T47D (cell line): ENCODE data around the gene CMIP.
"Not testable (repeated sequence)": the region's sequence is repeated elsewhere in the genome, so short reads cannot be mapped to it uniquely, and the experiment has no call there.

Experiments
- DNase-seq, 2 experiments: peaks; one replicate each; pipeline versions ENCODE4 v3.0.0 to v3.0.0-alpha.2; 2011 to 2012; ENCODE audit warnings: low read depth in 1 of 2, low spot score in 1 of 2
- JUND ChIP-seq: IDR thresholded peaks from 2 replicates; pipeline ENCODE4 v1.6.1; 2012; ENCODE audit warnings: low read depth
- in situ Hi-C: cut with HindIII; loops from 2 replicates; pipeline ENCODE4 v1.10.0; 2016; ENCODE audit warnings: low sequenced_read_pairs, low pct_unique_long_range_greater_than_20kb

The CMIP gene

DNA sequence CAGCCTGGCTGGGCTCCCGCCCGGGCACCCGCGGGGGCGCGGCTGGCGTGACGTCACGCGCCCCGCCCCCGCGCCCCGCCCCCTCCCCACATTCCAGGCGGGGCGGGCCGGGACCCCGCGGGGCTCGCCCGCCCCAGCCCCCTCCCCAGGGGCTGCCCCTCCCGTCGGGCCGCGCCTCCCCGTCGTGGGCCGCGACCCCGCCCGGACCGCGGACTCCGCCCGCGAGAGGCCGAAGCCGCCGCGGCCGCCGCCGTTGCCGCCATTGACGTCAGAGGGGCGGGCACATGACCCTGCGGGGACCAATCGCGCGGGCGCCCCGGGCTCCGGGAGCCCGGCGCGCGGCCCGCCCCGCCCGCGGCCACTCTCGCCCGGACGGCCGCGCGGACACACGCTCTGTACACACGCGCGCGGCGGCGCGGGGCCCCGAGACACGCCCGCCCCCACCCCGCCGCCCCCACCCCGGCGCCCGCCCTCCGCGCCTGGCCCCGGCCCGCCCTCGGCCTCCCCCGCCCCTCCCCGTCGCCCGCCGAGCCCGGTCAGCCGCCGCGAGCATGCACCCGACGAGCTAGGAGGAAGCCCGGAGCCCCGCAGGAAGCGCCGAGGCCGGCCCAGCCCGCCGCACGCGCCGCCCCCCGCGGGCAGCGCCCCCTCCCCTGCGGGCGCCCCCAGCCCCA, at the start of gene CMIP:
TSS of gene CMIP (plus strand) at position 361 of the 674 bp plus-strand sequence.
- DNase-seq = peak; percentile 90 to 97
- in situ Hi-C loops = no loop called here
- TF ChIP-seq JUND = no peak

DNA sequence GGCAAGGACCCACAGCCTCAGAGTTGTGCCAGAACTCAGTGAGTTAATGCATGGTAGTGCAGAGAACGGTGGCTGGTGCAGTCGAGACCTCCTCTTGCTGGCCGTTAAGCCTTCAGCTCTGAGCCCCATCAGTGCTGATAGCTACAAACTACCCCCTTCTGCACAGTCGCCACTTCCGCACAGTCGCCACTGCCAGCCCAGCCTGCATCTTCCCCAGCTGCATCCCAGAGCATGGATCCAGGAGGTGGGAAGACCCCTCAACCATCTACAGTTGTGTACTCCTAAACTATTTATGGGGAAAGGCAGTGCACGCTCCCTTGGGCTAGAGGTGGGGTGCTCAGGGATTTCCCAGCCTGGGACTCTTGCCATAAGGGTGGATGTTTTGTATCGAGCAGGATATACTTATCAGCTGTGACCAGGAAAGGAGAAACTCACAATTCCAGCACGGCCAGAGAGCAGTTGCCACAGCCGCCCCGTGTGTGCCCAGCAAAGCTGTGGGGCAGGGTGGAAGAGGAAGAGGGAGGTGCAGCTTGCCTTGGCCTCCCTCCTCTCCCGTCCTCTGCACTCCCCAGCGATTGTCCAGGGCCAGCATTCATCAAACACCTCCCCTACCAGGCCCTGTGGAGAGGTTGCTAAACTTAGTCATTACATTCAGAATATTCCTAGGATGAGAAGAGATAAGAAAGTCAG, 49.5 kb upstream of the CMIP start:
- in situ Hi-C loops = no loop called here
- no peak for TF ChIP-seq JUND
- no peak for DNase-seq

DNA sequence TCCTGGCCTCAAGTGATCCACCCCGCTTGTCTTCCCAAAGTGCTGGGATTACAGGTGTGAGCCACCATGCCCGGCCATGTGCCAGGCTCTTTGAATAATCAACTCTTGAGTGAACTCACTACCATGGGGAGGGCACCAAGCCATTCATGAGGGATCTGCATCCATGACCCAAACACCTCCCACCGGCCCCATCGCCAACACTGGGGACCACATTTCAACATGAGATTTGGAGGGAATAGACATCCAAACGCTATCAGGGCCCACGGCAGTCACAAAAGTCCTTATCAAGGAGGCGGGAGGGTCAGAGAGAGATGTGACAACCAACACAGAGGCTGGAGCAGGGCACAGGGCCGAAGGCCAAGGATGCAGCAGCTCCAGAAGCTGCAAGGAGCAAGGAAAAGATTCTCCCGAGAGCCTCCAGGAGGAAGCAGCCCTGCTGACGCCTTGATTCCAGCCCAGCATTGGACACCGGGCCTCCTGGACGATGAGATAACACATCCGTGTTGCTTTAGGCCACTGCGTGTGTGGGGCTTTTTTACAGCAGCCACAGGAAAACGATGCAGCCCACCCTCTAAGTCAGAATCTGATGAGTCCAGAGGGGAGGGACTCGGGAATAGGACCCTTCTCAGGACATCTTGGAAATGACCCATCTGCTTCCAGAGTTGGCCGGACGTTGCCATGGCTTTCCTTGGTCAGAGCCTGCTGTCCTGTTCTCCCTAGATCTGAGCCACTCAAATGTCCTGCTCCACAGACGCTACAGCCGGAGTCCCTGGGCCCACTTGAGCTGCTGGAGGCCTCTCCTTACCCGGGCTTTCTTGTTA, 47.3 kb upstream of the CMIP start:
- in situ Hi-C loops = no loop called here
- DNase-seq = no peak
- no peak for TF ChIP-seq JUND

DNA sequence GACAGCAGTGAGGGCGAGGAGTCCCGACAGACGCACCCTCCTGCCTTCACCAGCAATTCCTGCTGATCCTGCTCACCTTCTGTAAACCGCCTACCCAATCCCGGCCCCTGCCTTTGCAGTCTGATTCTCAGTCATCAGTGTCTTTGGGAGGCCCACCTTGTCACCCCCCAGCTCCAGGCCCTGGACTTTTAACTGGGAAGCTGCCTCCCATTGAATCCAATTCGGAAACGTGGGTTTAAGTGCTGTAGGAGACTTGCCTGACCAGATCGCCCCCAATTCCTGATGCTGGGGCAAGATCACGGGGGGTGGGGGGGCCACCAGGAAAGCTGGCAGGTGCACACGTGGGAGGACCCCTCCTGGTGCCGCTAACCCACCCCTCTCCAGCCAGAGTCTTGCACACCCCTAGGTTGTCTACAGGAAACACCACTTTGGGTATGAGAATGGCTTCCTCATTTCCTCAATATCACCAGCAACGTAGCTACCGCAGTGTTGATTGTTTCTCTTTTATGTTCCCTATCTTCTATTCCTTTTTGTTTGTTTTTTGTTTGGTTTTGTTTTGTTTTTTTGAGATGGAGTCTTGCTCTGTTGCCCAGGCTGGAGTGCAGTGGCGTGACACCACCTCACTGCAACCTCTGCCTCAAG, 46.6 kb upstream of the CMIP start:
- DNase-seq = no peak
- in situ Hi-C loops = no loop called here
- no peak for TF ChIP-seq JUND

DNA sequence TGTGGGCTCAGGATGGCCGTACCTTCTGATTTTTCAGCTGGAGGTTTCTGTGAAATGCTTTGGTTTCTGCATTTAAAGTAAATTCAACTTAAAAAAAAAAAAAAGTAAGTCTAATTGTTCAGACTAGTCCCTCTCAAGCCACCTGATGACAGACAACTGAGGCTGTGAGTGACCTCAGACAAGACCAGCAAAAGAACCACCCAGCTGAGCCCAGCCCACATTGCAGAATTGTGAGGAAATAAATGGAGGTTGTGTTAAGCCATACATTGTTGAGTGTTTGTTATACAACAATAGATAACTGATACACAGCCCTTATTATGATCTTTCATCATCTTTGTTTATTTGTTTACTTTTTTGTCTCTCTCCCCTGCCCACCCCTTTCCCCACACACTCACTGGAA, 44.7 kb upstream of the CMIP start:
- TF ChIP-seq JUND = no peak
- in situ Hi-C loops = no loop called here
- no peak for DNase-seq

GRCh38 chr16:81401035-81401950, 43.3 kb upstream of the CMIP start:
- TF ChIP-seq JUND = no peak
- DNase-seq = peak; percentile 62 to 79
- in situ Hi-C loops = no loop called here

- DNase-seq = no peak
- no peak for TF ChIP-seq JUND
- in situ Hi-C loops = no loop called here
Measured at GRCh38 chr16:81403208-81403600, 41.4 kb upstream of the CMIP start.

- in situ Hi-C loops = no loop called here
- no peak for TF ChIP-seq JUND
- DNase-seq = peak; percentile 88 to 92
Measured at GRCh38 chr16:81403601-81404391, 40.8 kb upstream of the CMIP start.

DNA sequence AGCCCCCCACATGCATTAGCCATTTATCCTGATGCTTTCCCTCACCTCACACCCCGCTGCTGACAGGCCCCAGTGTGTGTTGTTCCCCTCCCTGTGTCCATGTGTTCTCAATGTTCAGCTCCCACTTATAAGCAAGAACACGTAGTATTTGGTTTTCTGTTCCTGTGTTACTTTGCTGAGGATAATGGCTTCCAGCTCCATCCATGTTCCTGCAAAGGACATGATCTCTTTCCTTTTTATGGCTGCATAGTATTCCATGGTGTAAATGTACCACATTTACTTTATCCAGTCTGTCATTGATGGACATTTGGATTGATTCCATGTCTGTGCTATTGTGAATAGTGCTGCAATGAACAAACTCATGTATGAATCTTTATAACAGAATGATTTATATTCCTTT, 39.6 kb upstream of the CMIP start:
- in situ Hi-C loops, DNase-seq: not testable (repeated sequence)

- in situ Hi-C loops = no loop called here
- peak; percentile 19 to 71 for DNase-seq
Measured at GRCh38 chr16:81405702-81406113, 38.9 kb upstream of the CMIP start.

DNA sequence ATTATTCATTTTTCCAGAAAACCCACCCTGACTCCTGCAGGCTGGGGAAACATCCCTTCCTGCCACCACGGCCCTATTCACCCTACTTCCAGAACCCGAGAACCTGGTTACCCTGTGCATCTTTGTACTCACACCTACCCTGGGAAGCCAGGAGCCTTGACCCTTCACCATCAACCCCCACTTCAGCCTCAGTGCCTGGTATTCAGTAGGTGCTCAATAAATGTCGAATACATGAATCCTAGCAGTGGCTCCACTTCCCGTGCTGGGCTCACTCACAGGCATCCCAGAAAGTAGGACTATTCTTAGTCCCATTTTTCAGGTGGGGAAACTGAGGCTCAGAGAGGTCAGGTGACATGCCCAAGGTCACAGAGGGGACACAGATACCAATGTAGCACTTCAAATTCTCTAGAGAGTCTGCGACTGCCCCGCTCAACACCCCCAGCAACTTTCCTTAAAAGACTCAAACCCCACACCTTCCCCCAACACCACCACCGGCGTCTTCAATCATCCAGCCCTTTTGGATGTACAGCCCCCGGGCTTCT, 36.1 kb upstream of the CMIP start:
- no peak for TF ChIP-seq JUND
- DNase-seq = no peak
- in situ Hi-C loops = no loop called here

More at GRCh38 chr16:81405702-81406113, 38.9 kb upstream of the CMIP start:
- TF ChIP-seq JUND = no peak
